ENCODE results near the gene CGB2. TPM values are rescaled to one million over a fixed set of nuclear protein-coding genes. Genes with fewer than 3 reads are reported as not detected.

CGB2 gene
- total and polyA plus RNA-seq, 2 of the 13 experiments (the other 11 are each of a cell fraction or from before 2014, with no cell fraction given), result not detected

- no peak for TF ChIP-seq TAF15 (IDR thresholded peaks at IDR 0.05; ENCODE audit: low read depth, low read length, poor library complexity, severe bottlenecking)
- no peak for TF ChIP-seq CC2D1A (CRISPR knock-in tag; IDR thresholded peaks at IDR 0.05)
- peak; percentile 75 for TF ChIP-seq ZNF687 (CRISPR knock-in tag; IDR thresholded peaks at IDR 0.05)
- no peak for TF ChIP-seq SNAPC4 (CRISPR knock-in tag; IDR thresholded peaks at IDR 0.05)
- no peak for TF ChIP-seq FOSL1 (CRISPR knock-in tag; IDR thresholded peaks at IDR 0.05; ENCODE audit: borderline replicate concordance)
- no peak for TF ChIP-seq ZBTB39 (CRISPR knock-in tag; IDR thresholded peaks at IDR 0.05)
- TF ChIP-seq MXD4 (CRISPR knock-in tag; IDR thresholded peaks at IDR 0.05), result 0 out of 2 replicates have a peak, but pooled peaks have one; percentile 24
- TF ChIP-seq POLR2G (IDR thresholded peaks at IDR 0.05; ENCODE audit: low read depth, low read length), result peak; percentile 53; the same call in 1 of the 2 replicates
- peak; percentile 29 for TF ChIP-seq DBP (CRISPR knock-in tag; IDR thresholded peaks at IDR 0.05; ENCODE audit: not compliant biosample characterization)
- TF ChIP-seq HDAC6 (IDR thresholded peaks at IDR 0.05; ENCODE audit: low read depth, low read length), result no peak
- no peak for TF ChIP-seq SIX1 (CRISPR knock-in tag; IDR thresholded peaks at IDR 0.05; ENCODE audit: borderline replicate concordance)
- TF ChIP-seq ISX (CRISPR knock-in tag; conservative IDR thresholded peaks at IDR 0.05), result no peak
- TF ChIP-seq KMT2B (CRISPR knock-in tag; IDR thresholded peaks at IDR 0.05), result no peak
- no peak for TF ChIP-seq NKX3-1 (CRISPR knock-in tag; IDR thresholded peaks at IDR 0.05)
- no peak for TF ChIP-seq SIX4 (CRISPR knock-in tag; IDR thresholded peaks at IDR 0.05)
- no peak for TF ChIP-seq YEATS4 (CRISPR knock-in tag; IDR thresholded peaks at IDR 0.05; ENCODE audit: borderline replicate concordance)
- no peak for TF ChIP-seq ZNF614 (CRISPR knock-in tag; IDR thresholded peaks at IDR 0.05; ENCODE audit: borderline replicate concordance)
- TF ChIP-seq HOXA3 (CRISPR knock-in tag; IDR thresholded peaks at IDR 0.05), result no peak
These were observed 13.9 kb upstream of the CGB2 start (continued) for GRCh38 chr19:49017666-49018351.
